ENCODE data around the gene SERPINA6. TPM values are rescaled to one million over a fixed set of nuclear protein-coding genes. Genes with fewer than 3 reads are reported as not detected.

SERPINA6 gene
- total and polyA plus RNA-seq, 2 experiments from 2014 or later, result 0.11 TPM; not detected in 1

DNA sequence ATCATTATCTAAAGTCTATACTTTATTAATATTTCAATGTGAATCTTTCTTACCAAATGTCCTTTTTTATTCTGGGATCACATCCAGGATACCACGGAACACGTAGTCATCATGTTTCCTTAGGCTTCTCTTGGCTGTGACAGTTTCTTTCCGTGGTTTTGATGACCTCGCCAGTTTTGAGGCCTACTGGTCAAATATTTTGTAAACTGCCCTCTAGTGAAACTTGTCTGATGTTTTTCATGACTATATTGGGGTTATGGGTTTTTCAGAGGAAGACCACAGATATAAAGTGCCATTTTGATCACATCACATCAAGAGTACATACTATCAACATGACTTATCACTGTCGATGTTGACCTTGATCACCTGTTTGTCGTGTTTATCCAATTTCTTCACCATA is 14.1 kb upstream of the SERPINA6 start:
- DNase-seq (ENCODE audit: low read depth in 1 of 2, low spot score in 1 of 2), result peak in 1 of 2 donors; percentile 21
- Histone ChIP-seq H3K9me3 (ENCODE audit: low read depth) (no peaks in the 10 kb centered on the region), H3K36me3 (no peaks in the 10 kb centered on the region), H3K27ac (no peak overlapping the region), H3K4me1 (ENCODE audit: low read depth) (no peaks in the 10 kb centered on the region), H3K27me3 (peaks cover 6% of the 10 kb centered on the region), H3K4me3 (no peak overlapping the region)
- TF ChIP-seq, protein P1, sequence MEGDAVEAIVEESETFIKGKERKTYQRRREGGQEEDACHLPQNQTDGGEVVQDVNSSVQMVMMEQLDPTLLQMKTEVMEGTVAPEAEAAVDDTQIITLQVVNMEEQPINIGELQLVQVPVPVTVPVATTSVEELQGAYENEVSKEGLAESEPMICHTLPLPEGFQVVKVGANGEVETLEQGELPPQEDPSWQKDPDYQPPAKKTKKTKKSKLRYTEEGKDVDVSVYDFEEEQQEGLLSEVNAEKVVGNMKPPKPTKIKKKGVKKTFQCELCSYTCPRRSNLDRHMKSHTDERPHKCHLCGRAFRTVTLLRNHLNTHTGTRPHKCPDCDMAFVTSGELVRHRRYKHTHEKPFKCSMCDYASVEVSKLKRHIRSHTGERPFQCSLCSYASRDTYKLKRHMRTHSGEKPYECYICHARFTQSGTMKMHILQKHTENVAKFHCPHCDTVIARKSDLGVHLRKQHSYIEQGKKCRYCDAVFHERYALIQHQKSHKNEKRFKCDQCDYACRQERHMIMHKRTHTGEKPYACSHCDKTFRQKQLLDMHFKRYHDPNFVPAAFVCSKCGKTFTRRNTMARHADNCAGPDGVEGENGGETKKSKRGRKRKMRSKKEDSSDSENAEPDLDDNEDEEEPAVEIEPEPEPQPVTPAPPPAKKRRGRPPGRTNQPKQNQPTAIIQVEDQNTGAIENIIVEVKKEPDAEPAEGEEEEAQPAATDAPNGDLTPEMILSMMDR (IDR thresholded peaks at IDR 0.05; ENCODE audit: low read depth, low read length), result no peak

DNA sequence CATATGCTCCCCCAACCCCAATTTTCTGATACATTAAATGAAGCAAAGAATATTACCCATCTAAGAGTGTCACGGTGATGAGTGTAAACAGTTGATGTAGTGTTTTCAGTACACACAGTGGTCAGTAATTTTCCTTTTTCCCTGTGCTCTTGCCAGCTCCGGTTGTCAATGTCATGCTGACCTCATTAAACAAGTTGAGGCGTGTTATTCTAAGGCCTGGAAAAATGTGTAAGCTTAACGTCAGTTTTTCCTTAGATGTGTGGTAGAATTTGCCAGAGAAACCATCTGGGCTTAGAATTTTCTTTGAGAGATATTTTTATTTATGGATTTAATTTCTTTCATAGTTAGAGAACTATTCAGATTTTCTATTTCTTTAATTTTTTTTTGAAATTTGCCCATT is 11.7 kb upstream of the SERPINA6 start:
- no peaks in the 10 kb centered on the region for H3K36me3 ChIP-seq
- TF ChIP-seq, protein P1 (IDR thresholded peaks at IDR 0.05; ENCODE audit: low read depth, low read length), result no peak
- no peak for DNase-seq (ENCODE audit: low read depth in 1 of 2, low spot score in 1 of 2)
- no peaks in the 10 kb centered on the region for H3K4me1 ChIP-seq (ENCODE audit: low read depth)
- no peaks in the 10 kb centered on the region for H3K27me3 ChIP-seq
- H3K27ac ChIP-seq, result no peak overlapping the region
- H3K9me3 ChIP-seq (ENCODE audit: low read depth), result no peaks in the 10 kb centered on the region
- no peak overlapping the region for H3K4me3 ChIP-seq

DNA sequence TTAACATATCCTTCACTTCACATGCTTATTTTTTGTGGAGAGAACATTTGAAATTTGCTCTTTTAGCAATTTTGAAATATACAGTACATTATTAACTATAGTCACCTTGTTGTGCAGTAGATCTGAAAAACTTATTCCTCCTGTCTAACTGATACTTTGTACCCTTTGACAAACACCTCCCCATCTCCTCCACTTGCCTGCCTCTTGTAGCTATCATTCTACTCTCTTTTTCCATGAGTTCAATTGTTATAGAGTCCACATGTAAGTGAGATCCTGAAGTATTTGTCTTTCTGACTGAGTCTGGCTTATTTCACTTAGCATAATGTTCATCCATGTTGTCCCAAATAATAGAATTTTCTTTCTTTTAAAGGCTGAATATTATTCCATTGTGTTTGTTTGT is 9.5 kb upstream of the SERPINA6 start:
- H3K27me3 ChIP-seq, result no peaks in the 10 kb centered on the region
- H3K9me3 ChIP-seq (ENCODE audit: low read depth), result no peaks in the 10 kb centered on the region
- H3K4me3 ChIP-seq, result no peak overlapping the region
- H3K27ac ChIP-seq, result no peak overlapping the region
- DNase-seq (ENCODE audit: low read depth in 1 of 2, low spot score in 1 of 2), result no peak
- TF ChIP-seq, protein P1 (IDR thresholded peaks at IDR 0.05; ENCODE audit: low read depth, low read length), result no peak
- no peaks in the 10 kb centered on the region for H3K4me1 ChIP-seq (ENCODE audit: low read depth)
- no peaks in the 10 kb centered on the region for H3K36me3 ChIP-seq

DNA sequence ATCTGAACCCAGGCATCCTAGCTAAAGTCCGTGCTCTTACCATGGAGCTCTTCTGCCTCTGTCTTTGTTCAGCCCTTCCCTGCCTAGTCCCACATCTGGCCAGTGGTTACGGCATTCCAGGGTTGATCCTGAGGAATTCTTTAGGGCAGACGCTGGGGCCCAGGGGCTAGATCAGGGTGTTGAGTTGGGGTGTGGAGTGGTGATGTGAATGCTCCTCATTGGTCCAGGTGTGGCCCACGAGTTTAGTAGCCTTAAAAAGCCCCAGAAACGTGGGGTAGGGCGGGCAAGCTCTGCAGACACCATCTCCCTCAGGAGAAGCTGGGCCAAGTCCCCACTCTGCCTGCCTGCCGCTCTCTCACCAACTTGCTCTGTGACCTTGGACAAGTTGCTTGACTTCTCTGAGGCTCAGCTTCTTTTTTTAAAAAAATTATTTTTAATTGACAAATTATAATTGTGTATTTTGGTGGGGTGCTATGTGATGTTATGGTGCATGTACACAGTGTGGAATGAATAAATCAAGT is 9.0 kb upstream of the SERPINA6 start:
- Histone ChIP-seq H3K27me3 (no peaks in the 10 kb centered on the region), H3K27ac (no peak overlapping the region), H3K36me3 (no peaks in the 10 kb centered on the region), H3K4me3 (no peak overlapping the region), H3K4me1 (ENCODE audit: low read depth) (no peaks in the 10 kb centered on the region), H3K9me3 (ENCODE audit: low read depth) (no peaks in the 10 kb centered on the region)
- TF ChIP-seq, protein P1 (IDR thresholded peaks at IDR 0.05; ENCODE audit: low read depth, low read length), result no peak
- no peak for DNase-seq (ENCODE audit: low read depth in 1 of 2, low spot score in 1 of 2)

DNA sequence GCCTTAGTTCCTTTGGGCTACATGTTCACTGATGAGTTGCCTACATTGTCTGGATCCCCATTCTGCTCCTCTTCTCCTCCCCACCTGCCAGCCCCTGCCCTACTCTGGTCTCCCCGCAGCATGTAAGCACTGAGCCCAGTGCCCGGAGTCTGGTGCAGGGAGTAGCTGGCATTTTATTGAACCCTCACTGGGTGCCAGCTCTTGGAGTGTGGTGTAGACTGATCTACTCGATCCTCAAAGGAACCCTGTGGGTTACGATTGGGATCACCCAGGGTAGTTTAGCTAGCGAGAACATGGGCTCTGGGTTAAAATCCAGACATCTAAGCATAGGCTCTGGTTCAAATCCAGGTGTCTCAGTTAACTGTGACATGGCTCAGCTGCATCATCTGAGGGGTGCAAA is 8.3 kb upstream of the SERPINA6 start:
- H3K4me1 ChIP-seq (ENCODE audit: low read depth), result no peaks in the 10 kb centered on the region
- TF ChIP-seq, protein P1 (IDR thresholded peaks at IDR 0.05; ENCODE audit: low read depth, low read length), result no peak
- no peak overlapping the region for H3K27ac ChIP-seq
- no peak overlapping the region for H3K4me3 ChIP-seq
- H3K36me3 ChIP-seq, result no peaks in the 10 kb centered on the region
- DNase-seq (ENCODE audit: low read depth in 1 of 2, low spot score in 1 of 2), result no peak
- H3K9me3 ChIP-seq (ENCODE audit: low read depth), result no peaks in the 10 kb centered on the region
- no peaks in the 10 kb centered on the region for H3K27me3 ChIP-seq

DNA sequence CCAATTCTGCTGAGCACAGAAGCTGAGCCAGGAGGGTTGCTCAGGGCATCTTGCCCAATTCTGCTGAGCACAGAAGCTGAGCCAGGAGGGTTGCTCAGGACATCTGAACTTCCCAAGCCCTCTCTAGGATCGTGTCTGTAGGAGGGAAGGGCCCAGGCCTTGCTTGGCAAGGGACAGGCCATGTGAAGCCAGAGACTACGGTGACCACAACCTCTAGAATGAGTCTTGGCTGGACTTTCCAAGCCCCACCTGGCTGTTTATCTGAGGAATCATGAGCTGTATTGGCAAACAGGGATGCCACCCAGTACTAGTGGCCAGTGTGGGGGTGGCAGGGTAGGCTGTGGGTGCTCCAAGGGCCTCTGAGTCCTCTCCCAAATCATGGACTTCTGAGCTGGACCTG is 7.7 kb upstream of the SERPINA6 start:
- Histone ChIP-seq H3K4me3 (no peak overlapping the region), H3K4me1 (ENCODE audit: low read depth) (no peaks in the 10 kb centered on the region), H3K36me3 (no peaks in the 10 kb centered on the region), H3K27me3 (no peaks in the 10 kb centered on the region), H3K27ac (no peak overlapping the region), H3K9me3 (ENCODE audit: low read depth) (no peaks in the 10 kb centered on the region)
- no peak for DNase-seq (ENCODE audit: low read depth in 1 of 2, low spot score in 1 of 2)
- TF ChIP-seq, protein P1 (IDR thresholded peaks at IDR 0.05; ENCODE audit: low read depth, low read length), result no peak
